Amniotic stem cell (primary cell): Measurements from ENCODE around the gene CALML4.
"Not testable (repeated sequence)": the region's sequence is repeated elsewhere in the genome, so short reads cannot be mapped to it uniquely, and the experiment has no call there.

Source experiments
- DNase-seq: peaks from one replicate; lab custom pipeline; 2025; lab: John Stamatoyannopoulos, UW

CALML4 gene

DNA sequence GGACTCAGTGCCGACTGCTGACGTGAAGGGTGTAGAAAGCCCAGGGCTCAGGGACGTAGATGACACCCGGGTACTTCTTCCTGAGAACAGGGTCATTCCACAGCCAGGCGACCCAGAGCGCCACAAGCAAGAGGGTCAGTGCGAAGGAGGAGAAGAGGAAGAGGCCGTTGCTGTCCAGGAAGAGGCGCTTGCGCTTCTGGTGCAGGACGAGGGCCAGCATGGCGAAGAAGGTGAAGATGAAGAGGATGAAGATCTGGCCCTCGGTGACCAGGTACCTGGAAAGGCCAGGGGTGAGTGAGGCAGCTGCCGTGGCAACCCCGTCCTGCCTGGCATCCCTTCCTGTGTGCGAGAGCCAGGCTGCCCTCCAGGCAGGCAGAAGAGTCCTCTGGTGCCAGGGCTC lies 3.0 kb upstream of the CALML4 start:
- DNase-seq = no peak

DNA sequence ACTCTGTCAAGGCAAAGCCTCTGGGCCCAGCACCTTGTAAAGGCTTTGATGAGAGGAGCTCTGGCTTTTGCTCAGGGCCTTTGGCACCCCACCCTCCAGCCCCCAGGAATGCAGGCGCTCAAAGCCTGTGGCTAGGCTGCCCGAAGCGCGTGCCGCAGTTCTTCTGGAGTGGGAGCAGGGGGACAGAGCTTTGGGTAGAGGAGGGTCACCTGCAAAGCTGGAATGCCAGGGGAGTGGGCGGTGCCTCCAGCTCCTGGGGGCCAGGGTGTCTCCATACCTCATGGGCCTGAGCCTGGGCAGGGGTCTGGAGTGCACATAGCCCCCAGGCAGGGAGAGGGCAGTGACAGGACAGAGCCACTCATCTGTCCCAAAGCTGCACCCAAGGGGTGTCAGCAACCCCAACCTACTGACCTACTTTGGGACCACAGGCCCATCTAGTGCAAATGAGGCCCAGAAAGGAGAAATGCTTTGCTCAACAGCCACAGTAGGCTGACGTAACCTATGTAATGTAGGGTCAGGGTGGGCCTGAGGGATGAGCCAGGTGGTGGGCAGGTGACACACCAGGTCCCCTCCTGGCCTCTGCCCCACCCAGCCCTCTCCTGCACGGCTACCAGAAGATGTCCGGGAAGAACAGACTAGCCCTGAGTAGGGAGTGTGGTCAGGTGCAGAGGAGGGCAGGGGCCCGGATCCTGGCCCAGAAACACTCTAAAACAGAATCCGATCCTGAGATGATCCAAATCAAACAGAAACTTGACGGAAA lies 2.2 kb upstream of the CALML4 start:
- no peak for DNase-seq

DNA sequence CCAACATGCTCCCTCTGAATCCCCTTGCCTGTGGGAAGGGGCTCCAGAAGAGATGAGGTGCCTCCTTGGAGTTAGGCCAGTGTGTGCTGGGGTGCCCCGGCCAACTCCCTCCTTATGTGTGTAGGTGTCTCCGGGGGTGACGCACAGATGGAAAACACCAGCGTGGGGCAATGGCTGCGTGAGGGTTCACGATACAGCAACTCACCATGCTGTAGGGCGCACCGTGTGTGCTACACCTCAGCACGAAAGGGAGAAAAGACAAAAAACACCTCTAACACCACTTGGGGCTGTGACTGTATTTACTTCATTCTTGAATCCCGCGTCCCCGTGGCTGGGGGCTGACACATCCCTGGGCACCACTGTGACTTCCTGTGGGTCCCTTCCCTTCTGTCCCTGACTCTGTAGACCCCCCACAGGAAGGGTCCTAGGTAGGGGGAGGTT lies 1.6 kb upstream of the CALML4 start:
- no peak for DNase-seq

DNA sequence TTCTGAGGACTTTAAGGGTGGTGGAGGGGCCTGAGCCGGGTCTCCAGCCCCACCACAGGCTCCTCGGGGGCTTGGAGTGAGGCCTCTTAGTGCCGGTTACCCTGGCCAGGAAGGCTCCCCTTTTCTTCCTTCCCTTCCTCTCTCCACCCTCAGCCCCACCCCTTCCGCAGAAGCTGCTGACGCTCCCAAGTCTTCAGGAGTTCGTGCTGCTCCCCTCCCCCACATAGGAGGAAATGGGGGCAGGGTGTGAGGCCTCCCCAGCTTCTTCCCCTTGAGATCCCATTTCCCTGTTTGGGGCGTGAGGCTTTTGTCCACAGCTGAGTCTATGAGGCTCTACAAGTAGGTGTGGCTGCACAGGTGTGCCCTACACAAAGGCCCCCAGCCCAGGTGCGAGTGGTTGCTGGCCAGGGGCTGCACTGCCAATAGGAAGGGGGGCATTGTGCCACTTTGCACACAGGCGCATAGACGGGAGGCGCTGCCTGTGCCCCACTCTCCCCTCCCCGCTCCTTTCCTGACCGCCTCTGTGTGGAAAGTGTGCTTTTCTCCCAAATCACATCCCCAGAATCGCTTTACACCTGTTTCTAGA lies 915 bp upstream of the CALML4 start:
- no peak for DNase-seq

DNA sequence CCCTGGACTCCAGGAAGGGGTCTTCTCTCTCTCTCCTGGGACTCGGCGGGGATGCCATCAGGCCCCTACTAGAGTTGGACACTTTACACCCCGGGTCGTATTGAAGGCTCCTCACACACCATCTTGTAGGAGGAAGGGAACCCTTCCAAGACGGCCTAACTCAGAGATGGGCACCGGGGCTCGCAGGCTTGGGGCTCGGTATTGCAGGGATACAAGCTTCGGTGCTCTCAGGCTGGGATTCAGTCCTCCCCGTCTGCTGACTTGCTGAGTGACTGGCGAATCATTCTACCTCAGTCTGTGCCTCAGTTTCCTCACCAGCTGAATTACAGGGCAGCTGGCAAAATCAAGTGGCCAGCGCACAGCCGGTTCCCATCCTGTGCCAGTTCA lies 419 bp upstream of the CALML4 start:
- DNase-seq = no peak

DNA sequence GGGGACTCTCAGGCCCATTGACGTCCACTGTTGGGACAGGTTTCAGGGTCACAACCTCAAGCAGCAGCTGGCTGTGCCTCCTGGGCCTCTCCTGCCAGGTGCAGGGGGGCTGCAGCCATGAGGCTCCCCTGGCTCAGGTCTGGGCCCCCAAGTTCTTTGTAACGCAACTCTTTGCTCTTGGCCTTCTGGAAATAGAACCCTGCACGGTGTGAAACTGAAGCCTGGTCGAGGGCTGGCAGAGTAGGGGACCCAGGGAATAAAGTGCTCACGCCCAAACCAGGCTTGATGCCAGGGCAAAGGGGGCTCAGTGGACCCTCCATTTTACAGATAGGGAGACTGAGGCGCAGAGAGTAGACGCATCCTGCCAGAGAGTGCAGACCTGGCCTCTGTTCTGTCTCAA lies 771 bp downstream of the CALML4 start:
- DNase-seq = no peak

DNA sequence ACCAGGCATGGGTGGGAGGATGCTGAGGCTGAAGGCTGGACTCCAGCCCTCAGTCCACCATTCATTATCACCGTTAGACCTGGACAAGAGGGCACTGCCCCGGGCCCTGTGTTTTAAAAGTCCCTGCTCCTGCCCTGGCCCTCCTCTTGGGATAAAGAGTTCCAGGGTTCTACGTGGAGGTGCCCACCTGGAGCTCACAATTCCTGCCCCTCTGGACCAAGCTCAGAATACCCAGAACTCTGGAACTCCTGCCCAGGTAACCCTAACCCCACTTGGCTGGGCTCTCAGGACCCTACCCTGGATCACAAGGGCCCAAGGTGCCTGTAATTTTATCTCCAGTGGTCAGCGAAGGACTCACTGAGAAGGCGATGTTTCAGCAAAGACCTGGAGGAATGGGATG lies 1.2 kb downstream of the CALML4 start:
- DNase-seq = no peak

DNA sequence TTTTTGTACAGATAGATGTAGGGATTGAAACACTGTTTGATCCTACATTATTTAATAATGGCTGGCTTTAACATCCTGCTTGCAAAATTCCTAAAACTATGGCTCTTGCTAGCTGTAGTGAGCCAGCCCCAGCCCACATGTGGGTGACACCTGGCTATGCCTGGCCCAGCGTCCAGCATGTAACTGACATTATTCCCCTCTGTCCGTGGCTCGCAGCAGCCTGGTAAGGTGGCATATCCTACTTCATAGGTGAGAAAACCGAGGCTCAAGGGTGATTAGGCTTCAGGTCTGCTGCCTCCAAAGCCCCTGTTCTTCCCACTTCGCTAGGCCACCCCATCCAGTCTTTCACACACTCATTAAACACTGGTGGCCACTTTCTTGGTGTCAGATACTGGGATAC lies 1.6 kb downstream of the CALML4 start:
- DNase-seq = no peak

DNA sequence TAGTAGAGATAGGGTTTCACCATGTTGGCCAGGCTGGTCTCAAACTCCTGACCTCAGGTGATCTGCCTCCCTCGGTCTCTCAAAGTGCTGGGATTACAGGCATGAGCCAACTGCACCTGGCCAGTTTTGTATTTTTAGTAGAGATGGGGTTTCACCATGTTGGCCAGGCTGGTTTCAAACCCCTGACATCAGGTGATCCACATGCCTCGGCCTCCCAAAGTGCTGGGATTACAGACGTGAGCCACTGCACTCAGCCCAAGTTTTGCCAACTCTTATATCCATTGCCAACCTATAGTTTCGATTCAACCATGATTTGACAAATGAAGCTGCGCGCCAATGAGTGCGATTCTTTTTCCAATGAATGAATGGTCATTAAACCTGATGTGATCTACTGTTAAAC lies 2.1 kb downstream of the CALML4 start:
- DNase-seq = not testable (repeated sequence)

DNA sequence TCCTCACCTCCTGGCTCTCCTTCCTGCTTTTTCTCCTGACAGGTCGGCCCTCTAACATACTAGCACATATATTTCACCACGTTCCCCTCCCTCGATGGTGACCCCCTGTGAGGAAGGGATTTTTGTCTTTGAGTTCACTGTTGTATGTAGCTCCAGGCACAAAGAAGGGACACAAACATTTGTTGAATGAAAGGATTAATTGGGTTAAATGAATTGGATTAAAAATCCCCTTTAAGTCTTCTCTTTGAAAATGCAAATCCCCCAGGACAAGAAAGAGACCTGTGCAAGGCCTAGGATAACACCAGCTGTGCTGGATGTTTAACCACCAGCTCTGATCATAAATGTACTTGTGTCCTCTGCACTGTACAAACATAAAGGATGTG lies 3.3 kb downstream of the CALML4 start:
- no peak for DNase-seq

DNA sequence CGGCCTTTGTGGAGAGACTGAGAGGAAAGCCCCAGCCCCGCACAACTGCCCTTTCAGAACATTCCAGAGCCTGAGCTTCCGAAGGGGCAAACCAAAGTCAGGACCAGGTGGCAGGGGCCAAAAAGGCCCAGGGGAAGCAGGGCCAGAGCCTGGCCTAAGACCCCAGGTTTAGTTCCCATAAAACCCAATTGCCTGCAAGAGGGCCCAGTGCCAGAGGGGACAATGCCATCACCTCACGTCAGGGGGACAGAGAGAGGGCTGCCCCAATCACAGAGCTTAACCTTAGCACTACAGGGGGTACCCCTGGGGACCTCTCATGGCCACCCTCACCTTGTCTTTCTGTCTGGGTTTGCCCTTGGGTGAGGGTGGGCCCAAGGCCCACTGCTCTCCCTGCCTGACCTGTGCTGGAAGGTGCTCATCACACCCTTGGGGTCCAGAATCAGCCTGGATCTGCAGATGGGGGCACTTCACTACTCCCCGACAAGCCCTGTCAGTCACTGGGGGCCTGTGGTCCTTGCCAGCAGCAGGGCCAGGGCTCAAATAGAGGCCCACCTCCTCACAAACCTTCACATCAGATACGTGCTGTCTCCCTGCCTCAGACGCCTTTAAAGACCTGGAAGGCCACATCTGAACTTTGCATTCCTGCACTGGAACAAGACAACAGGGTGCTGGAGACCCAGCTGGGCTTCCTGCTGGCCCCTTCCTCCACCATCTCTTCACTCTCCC lies 3.8 kb downstream of the CALML4 start:
- no peak for DNase-seq

DNA sequence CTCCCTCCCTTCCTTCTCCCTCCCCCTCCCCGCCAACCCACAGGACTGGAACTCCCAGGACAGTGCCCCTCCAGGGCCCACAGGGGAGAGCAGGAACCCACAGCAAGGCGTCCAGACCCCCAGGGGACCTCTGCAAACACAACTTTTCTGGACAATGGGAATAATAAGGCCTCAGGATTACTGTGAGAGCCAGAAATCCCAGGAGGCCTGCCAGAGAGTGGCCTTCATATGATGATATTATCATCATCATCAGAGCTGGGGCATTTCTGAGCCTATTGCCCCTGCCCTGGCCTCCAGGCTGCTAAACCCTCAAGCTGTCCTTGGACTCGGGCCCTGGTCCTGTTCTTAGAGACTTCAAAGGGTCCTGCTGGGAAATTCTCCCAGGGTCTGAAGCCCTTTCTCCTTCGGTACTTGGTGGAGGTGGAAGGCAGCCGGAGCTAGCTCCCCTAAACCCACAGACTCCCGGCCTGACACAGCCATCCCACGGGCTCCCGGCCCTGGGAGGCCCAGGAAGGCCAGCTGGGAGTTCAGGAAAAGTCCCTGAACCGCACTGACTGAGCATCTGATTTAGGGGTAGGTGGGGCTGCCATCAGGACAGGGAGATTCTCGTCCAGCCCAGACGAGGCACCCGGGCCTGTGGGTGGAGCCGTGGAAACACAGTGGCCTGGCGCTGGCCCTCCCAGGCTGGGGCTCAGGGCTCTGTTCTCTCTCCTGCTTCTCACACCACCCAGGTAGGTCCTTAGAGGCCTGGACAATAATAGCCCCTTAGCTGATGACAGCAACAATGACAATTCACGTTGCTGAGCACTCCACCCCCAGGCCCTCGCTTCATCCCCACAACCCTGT lies 4.9 kb downstream of the CALML4 start:
- no peak for DNase-seq

DNA sequence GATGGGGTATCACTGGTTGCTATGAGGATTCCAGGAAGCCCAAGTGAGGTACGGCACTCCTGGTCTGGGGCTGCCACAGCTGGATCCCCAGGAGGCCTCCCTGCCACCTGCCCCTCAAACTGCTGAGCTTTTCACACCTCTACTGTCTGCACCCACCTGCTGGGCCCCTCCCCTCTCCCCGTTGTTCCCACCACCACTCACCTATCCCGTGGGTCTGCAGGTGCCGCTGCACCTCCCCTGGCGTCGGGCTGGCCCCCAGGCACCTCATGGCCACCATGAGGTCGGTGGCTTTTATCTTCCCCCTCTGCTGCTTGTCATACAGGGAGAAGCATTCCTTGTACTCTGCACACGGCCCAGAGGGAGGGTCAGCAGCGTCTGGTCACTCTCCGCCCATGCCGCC lies 5.8 kb downstream of the CALML4 start:
- DNase-seq = no peak

DNA sequence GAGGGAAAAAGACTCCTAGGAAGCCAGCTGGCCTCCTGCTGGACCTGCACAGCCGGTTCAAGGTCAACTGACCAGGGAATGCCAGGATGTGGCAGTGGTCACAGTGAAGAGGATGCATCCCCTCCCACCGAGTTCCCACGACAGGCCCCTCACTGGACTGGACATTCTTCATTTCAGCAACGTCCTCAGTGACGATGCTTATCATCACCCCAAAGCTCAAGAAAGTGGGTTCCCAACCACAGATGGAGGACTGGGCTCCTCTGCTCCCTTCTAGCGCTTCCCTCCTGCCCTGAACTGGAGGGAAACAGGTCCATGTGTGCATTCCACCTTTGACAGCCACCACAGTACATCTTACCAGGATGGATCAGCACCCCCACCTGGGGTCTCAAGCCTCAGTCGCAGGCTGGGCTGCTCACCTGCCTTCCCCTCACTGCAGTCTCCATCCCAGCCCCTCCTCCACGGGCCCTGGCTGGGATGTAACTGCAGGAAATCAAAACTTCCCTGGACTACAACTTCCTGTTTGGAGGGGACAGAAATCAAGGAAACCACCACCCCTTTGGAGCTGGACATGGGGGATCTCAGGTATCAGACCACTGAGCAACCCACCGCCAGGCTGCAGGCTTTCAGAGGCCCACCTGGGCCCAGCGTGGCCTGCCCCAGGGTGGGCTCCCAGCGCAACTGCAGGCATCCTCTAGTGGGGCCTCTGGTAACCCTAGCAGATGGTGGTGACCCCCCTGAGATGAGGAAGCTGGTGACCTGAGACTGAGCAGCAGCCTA lies 7.3 kb downstream of the CALML4 start:
- no peak for DNase-seq

DNA sequence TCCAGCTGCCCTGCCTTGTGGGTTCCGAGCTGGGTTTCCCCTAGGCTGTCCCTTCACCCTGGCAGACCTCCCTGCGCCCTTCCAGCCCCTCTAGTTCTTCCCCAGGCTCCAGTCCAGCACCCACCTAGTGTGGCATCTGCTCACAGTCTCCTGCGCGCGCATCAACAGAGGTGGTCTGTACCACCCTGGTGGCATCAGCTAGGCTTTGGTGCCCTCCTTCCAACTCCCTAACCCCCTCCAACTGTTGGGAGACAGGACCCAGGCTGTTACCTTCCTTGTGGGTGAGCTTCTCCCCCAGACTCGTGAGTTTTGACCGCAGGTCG lies 8.0 kb downstream of the CALML4 start:
- DNase-seq = no peak

DNA sequence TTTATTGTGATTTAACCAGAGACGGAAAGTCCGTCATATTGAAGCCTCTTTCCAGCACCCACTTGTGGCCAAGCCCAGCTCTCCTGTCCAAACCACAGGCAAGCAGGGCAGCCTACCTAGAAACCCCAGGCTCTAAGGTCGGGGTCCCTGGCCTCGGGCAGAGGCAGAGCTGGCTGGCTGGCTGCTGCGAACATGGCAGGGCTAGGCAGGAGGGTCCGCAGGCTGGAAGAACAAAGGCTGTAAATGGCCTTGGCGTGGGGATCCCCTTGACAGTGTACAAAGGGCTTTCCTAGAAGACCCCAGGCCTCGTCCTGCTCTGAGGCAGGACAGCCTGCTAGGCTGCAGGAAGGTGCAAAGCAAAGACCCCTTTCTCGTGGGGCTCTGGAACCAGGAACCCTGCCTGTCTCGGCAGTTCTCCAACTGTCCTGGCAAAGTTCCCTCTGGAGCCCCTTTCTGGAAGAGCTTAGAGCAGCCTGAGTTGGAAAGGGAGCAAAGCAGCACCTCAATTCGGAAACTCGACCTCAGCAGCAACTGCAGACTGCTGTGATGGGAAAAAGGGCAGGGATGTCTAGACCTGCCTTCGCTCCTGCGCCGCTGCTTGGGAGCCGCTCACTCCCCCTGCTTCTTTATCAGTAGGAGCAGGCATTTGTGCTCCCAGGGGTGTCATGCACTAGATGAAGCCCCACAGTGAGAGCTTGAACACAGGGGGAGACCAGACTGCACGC lies 8.5 kb downstream of the CALML4 start:
- no peak for DNase-seq

DNA sequence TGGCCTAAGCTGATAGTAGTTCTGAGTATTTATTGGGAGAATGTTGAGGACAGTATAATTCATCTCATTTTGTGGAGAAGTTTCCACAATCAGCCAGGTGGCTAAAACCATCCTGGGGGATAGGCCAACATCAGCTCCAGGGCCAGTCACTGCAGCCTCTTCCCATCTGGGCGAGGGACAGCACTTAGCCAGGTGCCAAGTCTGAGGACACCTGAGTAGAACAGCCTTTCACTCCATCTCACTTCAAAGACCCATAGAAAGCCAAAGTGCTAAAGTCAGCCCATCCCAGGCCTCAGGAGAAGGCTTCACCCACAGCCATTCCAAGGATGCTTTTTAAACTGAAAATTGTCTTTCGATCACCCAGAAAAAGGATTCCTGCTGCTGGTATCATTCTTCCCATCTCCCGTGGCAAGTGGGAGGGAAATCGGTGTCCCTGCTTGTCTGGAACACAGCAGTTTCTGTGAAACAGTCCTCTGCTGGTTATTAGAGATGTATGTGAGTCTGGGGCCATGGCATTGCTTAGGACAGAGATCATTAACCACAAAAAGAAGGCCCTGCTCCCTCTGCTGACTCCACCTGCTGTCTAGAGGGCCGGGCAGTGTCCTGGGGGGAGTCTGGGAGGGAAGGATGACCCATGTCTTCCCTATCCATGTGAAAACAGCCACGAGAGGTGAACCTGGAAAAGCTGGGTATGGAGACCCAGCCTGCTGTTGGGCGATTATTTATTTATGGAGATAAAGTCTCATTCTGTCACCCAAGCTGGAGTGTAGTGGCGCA lies 9.6 kb downstream of the CALML4 start:
- no peak for DNase-seq

DNA sequence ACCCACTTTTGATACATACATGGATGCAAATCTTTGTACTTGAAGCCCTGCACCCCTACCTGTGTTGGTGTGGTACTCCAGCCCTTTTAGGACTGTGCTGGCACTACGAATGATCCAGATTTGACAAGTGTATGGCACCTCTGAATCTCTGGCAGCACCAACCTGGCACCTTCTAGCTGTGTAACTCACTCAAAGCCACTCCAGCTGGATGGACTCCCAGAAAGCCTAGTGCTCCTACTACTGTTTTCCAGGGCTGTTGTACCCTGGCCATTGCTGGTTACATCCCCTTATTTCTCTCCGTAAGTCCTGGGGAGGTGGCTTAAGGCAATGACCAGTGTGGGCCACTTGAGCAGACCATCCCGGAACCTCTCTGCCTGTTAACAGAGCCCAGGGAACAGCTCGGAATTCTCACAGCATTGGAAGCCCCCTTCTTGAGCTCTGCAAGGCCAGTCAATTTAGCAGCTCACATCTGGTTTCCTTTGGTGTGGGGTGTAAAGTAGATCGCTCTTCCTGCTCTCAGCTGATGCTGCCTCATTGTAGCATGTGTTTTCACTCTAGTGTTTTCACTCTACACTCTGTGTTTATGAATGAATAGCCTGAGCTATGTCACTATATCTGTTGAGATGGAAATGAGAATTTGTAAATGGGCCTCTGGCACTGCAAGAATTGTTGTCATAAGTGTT lies 12.2 kb downstream of the CALML4 start:
- DNase-seq = no peak

DNA sequence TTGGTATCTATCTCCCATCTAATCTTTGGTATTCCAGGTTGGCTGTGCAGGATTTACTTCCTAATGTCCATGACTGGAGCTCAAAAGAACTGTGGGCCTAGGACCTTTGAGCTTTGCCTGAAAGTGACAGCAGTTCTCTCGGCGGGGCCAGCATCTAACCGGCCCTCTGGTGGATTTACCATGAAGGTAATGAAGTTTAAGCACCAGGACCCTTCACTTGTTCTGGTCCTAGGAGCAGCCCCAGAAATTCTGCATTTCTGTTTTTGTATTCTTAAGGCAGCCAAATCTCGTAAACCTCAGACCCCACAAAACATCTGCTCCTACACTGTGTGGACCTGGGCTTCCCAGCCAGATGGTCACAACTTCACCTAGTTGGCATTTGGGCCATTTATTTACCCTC lies 13.0 kb downstream of the CALML4 start:
- no peak for DNase-seq

DNA sequence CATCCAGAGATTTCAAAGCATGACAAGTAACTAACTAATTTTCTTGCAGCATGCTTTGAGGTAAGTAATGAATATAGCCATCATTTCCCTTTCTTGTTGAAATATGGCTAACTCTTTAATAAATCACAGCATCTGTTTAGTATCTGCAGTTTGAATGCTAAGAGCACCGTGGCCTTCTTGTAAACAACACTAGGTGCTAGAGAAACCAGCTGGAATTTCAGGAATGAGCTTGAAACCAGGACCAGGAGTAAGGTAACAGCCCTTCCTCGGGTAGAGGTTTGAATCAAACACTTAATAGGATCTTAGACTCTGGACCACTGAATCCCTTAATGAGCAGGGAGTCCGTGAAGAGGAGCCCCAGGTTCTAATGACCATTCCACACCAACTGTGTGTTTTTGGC lies 13.6 kb downstream of the CALML4 start:
- no peak for DNase-seq
